NCI-H1105 (cell line): ENCODE measurements around the gene RAB4B.
"Not testable (repeated sequence)": the region's sequence is repeated elsewhere in the genome, so short reads cannot be mapped to it uniquely, and the experiment has no call there.

ENCODE experiments used
- DNase-seq: peaks from one replicate; lab custom pipeline; 2025; lab: John Stamatoyannopoulos, UW

The RAB4B gene

DNA sequence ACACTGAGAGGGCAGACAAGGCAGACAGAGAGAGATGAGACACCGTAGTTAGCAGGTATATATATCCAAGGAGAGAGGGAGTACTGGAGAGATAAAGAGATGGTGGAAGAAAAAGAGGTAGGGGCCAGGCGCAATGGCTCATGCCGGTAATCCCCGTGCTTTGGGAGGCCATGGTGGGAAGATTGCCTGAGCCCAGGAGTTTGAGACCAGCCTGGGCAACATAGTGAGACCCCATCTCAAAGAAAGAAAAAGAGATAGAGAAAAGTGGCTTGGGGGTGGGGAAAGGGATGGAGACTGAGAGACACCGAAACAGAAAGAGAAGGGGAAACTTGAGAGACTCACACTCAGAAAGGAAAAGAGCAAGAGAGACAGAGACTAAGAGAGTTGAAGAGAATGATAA is 2.5 kb downstream of the RAB4B start:
- no peak for DNase-seq

DNA sequence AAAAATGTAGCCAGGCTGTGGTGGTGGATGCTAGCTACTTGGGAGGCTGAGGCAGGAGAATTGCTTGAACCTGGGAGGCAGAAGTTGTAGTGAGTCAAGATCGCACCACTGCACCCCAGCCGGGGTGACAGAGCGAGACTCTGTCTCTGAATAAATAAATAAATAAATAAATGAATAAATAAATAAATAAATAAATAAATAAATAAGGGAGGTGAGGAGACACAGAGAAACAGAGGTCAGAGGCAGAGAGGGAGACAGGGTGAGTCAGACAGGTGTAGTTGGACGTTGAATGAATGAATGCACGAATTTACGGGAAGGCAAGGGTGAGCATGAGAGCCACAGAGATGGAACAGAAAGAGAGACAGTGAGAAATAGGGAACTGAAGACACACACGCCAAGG is 3.1 kb downstream of the RAB4B start:
- DNase-seq: no peak

DNA sequence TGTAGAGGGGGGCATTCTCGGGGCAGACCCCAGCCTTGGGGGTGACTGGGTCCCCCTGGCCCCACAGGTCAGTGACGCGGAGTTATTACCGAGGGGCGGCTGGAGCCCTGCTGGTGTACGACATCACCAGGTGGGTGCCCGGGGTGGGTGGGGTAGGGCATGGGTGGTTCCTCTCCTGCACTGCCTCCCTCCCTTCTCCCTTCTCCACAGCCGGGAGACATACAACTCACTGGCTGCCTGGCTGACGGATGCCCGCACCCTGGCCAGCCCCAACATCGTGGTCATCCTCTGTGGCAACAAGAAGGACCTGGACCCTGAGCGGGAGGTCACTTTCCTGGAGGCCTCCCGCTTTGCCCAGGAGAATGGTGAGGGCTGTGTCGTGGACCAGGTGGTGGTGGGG is 5.7 kb downstream of the RAB4B start:
- DNase-seq: no peak

DNA sequence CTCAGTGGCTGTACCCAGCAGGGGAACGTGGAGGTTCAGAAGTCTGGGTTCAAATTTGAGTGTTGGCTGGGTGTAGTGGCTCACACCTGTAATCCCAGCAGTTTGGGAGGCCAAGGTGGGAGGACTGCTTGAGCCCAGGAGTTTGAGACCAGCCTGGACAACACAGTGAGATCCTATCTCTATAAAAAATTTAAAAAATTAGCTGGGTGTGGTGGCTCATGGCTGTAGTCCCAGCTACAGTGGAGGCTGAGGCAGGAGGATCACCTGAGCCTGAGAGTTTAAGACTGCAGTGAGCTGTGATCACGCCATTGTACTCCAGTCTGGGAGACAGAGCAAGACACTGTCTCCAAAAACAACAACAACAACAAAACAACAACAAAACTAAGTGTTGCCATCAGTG is 6.1 kb downstream of the RAB4B start:
- not testable (repeated sequence) for DNase-seq

- DNase-seq: no peak
Observed at GRCh38 chr19:40785526-40785925, 7.5 kb downstream of the RAB4B start.

DNA sequence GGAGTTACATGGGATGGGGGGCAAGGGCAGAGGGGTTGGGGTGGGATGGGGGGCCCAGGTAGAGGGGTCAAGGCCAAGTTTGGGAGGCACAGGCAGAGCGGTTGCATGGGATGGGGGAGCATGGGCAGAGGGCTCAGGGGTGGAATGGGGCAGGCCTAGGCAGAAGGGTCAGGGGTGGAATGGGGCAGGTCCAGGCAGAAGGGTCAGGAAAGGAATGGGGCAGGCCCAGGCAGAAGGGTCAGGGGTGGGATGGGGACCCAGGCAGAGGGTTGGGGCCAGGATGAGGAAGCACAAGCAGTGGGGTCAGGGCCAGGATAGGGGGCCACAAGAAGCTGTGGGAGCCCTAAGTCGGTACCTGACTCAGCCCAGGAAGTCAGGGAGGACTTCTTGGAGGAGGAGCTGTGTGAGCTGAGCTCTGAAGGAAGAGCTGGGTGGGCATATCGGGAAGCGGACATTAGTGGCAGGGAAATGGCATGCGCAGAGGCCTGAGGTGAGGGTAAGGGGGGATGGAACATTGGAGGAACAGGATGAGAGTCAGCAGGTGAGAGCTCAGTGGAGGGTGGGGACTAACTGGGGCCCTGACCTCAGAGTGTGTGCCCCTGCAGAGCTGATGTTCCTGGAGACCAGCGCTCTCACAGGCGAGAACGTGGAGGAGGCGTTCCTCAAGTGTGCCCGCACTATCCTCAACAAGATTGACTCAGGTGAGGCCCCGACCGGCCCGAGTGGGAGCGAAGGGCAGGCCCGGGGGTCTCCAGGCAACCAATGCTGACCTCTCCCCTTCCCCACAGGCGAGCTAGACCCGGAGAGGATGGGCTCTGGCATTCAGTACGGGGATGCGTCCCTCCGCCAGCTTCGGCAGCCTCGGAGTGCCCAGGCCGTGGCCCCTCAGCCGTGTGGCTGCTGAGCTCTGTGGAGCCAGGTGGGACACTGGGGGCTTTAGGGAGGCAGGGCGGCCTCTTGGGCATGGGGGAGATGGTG is 8.3 kb downstream of the RAB4B start:
- no peak for DNase-seq

DNA sequence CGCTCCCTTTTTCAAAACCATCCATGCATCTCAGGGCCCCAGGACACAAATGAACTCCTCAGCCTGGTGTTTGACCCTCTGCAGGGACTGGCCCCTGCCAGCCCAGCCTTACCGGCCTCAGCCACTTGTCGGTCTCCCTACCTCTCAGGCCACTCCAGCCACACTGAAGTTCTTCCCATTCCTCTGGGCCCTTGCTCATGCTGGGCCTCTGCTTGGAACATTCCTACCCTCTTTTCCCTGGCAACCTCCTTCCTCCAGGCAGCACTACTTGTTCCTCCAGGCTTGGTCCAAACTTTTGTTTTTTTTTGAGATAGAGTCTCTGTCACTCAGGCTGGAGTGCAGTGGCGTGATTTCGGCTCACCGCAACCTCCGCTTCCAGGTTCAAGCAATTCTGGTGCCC is 13.3 kb downstream of the RAB4B start:
- no peak for DNase-seq

DNA sequence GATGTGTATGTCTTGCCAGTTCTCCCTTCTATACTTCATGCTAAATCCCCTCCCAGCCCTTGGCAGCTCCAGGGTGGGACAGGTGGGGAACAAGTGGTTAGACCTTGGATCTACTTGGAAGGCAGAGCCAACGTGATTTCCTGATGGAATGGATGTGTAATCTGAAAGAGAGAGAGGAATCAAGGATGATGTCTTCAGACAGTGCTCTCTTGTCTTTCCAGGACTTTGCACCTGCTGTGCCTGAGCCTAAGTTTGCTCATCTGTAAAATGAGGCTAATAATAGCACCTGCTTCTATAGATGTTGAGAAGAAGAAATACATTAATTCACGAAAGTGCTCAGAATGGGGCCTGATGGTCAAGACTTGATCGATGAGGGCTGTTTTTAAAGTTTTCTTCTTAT is 13.9 kb downstream of the RAB4B start:
- DNase-seq: no peak

DNA sequence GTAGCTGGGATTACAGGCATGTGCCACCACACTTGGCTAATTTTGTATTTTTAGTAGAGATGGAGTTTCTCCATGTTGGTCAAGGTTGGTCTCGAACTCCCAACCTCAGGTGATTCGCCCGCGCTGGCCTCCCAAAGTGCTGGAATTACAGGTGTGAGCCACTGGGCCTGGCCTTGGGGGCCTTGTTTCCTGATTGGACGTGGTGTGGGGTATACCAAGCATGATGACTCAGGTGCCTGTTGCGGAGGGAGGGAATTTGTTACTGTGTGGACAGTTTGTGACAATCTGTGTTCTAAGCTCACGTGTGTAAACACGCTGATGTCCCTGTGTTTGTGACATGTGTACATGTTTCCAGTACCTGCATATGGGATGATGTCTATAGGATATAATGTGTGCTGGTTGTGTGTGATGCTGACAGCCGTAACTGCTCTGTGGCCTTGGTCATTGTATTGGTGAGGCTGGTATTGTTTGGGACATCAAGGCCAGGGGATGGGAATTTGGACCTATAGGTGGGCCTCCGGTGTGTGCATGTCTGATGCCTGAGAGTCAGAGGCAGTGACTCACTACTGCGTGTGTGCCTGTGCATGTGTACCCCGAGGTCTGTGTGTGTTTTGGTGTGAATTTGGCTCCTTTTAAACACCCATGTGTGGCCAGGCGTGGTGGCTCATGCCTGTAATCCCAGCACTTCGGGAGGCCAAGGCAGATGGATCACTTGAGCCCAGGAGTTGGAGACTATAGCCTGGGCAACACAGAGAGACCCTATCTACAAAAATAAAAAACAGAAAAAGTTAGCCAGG is 19.3 kb downstream of the RAB4B start:
- no peak for DNase-seq

DNA sequence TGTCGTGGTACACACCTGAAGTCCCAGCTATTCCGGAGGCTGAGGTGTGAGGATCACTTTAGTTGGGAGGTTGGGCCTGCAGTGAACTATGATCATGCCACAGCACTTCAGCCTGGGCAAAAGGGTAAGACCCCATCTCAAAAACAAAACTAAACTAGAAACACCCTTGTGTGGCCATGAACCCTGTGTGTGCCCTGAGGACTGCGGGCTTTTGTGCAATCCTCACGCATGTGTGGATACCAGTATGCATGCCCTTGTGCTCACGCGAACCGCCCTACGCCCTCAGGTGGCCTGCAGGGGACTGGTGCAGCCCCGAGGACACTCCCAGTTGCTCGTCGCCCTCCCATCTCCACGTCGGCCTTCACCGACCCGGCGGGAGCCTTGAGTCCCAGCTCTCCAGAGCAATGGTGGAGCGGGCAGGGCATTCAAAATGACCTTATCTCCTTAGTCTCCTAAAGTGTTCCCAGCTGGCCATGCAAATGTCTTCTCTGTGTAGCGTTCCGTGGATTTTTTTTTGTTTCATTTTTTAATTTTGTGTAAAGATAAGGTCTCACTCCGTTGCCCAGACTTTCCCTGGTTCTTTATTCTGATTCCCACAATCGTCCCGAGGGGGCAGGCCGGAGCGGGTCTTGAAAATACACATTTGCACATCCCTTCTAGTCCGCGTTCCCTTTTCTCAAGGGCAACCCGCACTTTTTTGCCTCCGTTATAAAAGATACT is 20.1 kb downstream of the RAB4B start:
- peak; percentile 54 for DNase-seq

DNA sequence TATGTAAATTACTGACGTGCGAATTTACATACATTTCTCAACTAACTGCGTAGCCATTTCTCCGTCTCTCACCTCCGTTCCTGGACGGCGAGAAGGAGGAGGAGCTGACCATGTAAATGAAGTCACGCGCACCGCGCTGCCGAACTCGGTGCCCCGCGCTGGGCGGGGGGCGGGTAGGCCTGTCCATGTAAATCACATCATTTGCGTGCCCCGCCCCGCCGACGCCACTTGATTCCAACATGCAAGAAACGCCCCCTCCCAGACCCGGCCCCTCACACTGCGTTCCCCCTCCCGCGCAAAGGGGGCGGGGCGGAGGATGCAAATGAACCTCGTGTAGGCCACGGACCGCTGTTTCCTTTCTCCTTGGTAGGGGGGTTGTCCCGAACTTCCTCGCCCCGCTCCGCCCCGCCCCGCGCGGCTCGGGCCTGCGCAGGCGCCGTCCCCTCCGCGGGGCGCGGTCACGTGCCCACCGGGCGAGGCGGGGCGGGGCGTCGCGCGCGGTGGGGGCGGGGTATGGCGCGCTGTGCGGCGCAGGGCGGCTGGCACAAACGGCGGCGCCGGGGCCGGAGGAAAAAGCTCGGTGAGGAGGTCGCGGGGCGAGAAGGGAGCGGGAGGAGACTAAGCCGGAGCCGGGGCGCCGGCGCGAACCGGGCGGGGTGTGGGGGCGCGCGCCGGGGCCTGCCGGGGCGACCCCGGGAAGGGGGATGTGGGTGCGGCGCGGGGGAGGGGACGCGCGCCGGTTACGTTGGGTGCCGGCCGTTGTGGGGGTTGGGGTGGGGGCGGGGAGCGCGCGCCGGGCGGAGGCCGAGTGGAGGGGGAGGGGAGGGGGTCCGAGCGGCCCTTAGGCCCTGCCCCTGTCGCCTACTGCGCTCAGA is 20.9 kb downstream of the RAB4B start, which contains the start of gene EGLN2:
TSS of gene EGLN2 (plus strand) at position 509 of the 875 bp plus-strand sequence. CDS start 1,382 bp downstream, outside the sequence.
- DNase-seq: peak; percentile 99

- DNase-seq: no peak
Observed at GRCh38 chr19:40799558-40800338, 21.7 kb downstream of the RAB4B start.

DNA sequence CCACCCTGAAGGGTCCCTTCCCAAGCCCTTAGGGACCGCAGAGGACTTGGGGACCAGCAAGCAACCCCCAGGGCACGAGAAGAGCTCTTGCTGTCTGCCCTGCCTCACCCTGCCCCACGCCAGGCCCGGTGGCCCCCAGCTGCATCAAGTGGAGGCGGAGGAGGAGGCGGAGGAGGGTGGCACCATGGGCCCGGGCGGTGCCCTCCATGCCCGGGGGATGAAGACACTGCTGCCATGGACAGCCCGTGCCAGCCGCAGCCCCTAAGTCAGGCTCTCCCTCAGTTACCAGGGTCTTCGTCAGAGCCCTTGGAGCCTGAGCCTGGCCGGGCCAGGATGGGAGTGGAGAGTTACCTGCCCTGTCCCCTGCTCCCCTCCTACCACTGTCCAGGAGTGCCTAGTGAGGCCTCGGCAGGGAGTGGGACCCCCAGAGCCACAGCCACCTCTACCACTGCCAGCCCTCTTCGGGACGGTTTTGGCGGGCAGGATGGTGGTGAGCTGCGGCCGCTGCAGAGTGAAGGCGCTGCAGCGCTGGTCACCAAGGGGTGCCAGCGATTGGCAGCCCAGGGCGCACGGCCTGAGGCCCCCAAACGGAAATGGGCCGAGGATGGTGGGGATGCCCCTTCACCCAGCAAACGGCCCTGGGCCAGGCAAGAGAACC is 22.4 kb downstream of the RAB4B start:
- no peak for DNase-seq

GRCh38 chr19:40800997-40801377 is 22.9 kb downstream of the RAB4B start:
- DNase-seq: no peak

GRCh38 chr19:40801426-40802299 is 23.6 kb downstream of the RAB4B start:
- DNase-seq: no peak

DNA sequence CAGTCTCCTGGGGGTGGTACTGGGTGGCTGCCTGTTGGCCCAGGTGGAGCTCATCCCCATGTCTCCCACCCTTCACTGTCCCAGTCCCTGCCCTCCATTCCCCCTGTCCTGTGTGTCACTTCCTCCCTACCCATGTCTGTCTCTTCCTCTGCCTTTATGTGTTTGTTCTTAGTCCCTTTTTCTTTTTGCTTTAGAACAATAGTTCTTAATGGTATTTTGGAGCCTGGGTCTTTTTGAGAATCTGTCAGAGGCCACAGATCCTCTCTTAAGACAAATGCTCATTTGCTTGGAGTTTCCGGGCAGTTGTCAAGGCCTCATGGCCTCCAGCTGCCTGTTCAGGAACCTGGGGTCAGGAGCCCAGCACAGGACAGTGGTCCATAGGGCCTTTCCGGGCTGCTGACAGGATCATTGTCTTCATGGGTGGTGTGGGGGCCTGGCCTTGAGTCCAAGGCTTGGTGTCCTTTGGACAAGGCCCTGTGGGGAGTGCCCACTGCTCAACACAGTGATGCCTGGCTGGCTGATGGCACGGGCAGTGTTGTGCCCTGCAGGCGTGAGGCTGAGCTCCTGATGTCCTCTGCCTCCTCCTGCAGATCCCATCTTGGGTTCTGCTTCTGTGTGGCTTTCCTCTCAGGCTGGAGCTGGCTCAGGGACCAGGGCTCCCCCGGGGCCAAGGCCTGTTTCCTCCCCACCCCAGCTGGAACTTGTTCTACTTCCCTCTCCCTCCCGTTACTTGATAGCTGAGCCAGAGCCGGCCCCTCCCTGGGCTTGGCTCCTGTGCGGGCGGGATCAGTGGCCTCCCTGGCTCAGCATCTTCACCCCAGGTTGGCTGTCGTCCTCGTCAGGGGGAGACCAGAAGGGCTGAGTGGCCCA is 24.5 kb downstream of the RAB4B start:
- no peak for DNase-seq

DNA sequence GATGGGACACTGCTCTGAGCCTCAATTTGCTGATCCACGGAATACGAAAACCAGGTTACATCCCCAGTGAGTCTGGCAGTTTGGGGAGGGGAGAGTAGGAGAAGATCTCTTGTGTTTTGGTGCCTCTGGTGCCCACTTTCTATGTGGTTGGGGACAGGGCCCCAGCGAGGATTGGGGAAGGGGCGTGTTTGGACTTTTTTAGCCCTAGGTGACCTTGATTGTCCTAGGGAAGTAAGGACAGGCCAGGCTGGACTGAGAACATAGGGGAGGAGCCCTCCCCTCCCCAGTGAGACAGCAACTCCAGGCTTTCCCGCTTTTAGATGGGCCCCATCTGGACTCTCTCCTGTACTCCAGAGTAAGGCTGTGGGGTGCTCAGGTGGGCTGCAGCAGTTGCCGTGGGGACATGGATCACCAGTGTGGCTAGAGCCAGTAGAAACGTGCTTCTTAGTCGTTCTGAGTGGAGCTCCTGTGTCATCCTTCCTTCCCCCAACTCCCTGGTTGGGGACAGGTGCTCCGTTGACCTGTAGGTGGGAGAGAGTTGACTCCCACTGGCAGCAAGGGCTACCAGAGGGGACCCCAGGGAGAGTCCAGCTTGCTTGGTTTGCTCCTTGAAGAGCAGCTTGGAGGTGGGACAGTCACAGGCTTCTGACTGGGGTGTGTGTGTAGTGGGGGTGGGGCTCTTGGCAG is 25.3 kb downstream of the RAB4B start:
- no peak for DNase-seq
